NCI-H526 treated with DMSO at 0.1 percent for 48 hours (cell line): ENCODE data around the gene SLC7A1.

Source experiments
- DNase-seq: peaks from one replicate; lab custom pipeline; 2025; lab: John Stamatoyannopoulos, UW

Gene SLC7A1

DNA sequence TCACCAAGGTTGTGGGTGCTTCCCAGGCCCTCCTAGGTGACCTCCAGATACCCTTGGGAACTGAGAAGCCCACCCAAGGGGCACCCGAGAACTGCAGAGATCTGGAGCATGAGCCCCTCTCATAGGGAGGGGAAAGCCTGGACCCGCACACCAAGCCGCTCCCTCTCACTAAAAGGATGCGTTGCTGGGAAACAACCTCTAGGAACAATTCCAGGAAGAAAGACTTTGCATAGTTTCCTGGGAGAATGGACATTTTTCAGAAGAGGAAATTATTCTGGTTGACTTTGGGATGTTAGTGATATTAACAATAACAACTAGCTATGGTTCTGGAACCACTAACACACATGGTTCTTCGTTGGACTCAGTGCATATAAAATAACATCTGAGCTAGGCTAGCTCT, 64.6 kb downstream of the SLC7A1 start:
- no peak for DNase-seq

DNA sequence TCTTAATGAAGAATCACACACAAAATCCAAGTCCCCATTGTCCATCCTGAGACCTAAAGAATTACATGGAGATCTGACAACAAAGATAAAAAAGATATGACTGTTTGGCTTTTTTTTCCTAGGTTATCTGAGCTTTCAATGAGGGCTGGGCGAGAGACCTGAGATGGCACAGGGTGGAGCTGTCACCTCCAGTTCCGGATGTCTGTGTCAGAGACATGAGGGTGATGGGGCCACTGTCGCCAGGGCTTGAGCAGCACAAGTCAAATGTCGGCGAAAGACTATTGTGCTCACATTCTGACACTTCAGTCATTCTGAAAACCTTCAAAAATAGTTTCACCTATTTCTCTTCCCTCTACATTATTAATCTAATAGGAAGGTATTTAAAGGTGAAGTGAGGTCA, 65.7 kb downstream of the SLC7A1 start:
- no peak for DNase-seq

DNA sequence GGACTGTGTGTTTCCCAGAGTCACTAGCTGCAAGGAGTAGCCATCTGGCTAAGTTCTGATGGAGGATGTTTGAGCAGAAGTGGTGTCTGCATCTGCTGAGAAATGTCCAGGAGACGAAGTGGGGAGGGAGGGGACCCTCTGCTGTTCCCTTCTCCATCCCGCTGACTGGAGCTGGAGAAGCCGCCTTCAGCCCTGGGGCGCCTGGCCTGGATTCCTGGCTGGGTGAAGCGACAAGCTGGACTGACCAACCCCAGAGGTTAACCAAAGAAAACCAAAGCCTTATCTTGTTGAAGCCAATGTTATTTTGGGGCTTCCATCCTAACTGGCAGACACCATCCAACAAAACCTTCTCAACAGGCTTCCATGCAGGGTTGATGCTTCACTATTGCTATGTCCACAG, 67.6 kb downstream of the SLC7A1 start:
- no peak for DNase-seq

- DNase-seq: no peak
These were observed 68.0 kb downstream of the SLC7A1 start for GRCh38 chr13:29527511-29527910.

DNA sequence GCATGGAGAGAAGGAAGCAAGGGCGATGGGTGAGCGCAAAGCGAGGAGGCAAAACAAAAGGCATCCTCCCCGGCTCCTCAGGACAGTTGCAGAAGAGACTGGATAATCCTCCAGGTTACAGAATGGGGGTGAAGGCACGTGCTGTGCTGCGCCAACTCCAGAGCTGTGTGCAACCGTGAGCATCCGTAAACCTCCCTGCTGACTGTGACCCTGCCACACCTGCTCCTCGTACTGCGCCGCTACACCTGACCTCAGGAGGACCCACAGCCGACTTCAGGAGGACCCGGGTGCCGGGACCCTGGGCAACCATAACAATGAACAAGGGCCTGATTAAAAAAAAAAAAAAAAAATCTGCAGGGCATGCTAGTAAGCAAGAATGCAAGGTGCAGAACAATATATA, 68.7 kb downstream of the SLC7A1 start:
- no peak for DNase-seq

- no peak for DNase-seq
These were observed 69.7 kb downstream of the SLC7A1 start for GRCh38 chr13:29525757-29526156.

DNA sequence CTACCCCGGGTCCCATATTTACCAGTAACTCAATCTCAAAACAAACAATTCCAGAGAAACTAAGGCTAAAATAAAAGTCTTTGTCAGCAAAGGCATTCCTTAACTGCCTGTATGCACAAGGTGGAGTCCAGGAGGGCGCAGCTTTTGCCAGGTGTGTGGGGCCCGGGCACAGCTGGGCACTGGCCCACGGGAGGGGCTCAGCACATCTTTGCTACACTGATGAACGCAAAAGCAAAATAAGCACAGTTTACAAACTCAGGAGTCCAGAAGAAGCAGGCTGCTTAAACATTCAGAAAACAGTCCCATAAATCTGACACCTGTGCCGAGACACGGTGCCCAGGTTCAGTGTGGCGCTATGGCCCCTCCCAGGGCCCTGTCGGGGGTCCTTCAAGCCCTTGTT, 70.8 kb downstream of the SLC7A1 start:
- no peak for DNase-seq

DNA sequence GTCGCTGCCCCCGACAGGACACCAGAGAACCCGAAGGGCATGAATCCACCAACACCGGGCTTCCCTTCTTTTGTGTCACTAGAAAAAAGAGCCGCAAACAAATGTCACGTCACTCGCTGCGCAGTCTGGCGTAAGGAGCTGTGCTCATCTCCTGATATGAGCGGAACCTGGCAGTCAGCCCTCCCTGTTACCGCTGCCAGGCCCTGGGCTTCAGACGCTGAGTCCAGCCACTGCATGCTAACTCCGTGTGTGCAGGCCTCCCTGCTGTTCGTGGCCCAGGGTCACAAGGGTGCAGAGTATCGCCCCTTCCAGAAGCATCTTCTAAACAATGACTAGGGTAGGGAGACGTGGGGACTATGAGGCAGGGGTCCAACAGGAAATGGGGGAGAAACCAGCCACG, 71.3 kb downstream of the SLC7A1 start:
- no peak for DNase-seq

- no peak for DNase-seq
These were observed 72.1 kb downstream of the SLC7A1 start for GRCh38 chr13:29523199-29523961.

DNA sequence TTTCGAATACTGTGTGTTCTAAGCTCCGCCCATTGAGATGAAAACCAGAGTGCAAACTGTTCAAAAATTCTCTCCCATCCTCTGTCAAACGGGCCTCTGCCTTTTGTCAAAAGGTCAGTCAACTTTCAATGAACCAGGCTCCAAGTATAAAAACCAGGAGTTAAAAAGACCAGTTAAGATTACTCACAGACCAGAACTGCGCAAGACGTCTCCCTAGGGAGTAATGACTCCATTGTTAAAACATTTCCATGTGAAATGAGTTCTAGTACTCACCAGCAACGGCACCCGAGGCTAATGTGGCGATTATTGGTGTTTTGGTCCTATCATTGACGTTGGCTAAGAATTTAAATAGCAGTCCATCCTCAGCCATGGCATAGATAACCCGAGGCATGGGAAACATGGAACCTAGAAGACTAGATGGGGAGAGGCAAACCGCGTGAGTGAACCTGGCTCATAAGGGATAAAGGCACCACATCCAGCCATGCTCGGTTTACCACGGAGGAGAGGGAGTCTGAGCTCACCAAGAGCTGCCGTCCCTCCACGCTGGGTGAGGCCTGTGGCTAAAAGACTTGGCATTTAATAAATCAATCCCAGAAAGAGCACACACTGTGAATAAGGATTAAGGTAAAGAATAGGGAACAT, 73.3 kb downstream of the SLC7A1 start:
- no peak for DNase-seq

GRCh38 chr13:29521336-29521735, 74.2 kb downstream of the SLC7A1 start:
- no peak for DNase-seq

DNA sequence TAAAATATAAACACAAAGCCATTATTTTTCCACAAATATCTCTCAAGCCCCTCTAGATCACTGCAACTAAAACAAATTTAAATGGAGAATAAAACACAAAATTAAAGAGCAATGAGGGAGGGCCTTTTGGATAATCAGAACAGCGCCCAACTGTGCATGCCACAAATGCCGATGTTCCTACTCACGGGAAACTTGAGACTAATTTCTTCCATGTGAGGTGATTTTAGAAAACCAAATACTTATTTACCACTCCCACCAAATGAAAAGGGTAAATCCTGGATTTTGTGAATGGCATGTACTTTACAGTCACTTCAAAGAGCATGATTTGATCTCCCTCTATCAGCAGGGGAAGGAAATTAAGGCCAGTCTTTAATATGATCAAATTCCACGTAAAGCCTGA, 74.8 kb downstream of the SLC7A1 start:
- no peak for DNase-seq

DNA sequence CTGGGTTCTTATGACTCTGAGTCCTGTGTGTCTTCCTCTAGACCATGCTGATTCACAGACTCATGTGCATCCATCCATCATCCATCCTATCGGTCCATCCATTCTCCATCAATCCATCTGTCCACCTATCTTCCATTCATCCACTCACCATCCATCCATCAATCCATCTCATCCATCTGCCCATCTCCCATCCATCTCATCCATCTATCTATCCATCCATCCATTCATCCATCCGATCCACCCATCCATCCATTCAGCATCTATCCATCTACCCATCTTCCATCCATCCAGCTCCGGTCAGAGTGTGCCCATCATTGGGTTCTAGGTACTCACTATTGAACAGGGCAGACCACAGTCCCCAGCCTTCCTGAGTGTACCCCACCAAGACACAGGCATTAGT, 75.6 kb downstream of the SLC7A1 start:
- no peak for DNase-seq

- no peak for DNase-seq
These were observed 78.6 kb downstream of the SLC7A1 start for GRCh38 chr13:29516880-29517279.

GRCh38 chr13:29516012-29516411, 79.5 kb downstream of the SLC7A1 start:
- DNase-seq: no peak

- DNase-seq: no peak
These were observed 80.1 kb downstream of the SLC7A1 start for GRCh38 chr13:29515372-29515771.

DNA sequence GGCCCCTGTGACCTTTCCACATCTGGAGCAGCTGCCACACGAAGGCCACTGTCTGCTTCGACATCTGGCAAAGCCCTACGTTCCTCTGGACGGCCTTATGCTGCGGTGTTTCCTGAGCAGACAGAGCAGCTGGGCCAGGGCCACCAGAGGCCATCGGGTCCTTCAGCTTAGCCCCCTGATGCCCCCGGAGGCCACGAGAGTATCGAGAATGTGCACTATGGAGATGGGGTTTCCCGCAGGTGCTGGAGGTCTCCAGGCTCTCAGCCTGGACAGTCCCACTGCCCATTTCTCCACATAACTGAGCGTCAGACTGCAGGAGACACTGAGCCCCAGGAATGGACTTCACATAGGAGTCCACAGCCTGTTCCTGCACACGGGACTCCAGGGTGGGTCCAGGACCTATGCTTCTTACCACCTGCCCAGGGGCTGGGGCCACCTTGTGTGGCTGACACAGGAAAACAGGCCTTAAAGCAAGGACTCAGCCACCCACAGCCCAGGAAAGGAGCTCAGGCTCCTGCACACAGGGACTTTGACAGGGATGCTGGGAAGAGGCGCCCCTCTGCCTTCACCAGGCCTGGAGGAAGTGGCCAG, 80.7 kb downstream of the SLC7A1 start:
- DNase-seq: no peak

DNA sequence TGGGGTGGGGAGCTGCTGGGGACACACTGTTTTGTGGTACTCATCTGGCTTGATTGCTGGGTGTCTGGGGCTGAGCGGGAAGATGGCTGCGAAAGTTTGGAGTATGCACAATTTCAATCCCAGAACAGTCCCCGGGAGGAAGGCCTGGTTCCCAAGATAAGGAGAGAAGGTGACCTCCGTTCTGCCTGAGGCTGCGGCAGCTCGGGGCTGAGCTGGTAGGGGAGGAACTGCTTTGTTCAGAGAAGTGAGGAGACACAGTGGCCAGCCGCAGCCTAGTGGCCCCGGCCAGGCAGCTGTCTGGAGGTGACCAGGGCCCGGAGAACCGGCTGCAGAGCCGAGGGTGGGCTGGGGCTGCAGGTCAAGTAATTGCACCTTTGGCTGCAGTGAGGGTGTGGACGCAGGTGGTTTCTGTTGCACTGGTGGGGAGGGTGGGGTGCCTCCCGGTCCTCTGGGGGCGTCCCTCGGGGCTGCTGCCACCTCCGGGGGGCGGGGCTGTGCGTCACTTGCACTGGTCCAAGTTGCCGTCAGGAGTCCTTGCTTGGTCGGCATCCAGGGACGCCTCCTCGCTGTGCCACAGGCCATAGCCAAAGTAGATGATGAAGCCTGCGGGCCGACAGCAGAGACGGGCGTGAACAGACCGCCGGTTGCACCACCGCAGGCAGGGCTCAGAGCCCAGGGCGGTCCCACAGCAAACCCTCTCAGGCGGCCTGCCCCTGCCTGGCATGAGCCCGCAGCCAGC, 81.3 kb downstream of the SLC7A1 start:
- no peak for DNase-seq

DNA sequence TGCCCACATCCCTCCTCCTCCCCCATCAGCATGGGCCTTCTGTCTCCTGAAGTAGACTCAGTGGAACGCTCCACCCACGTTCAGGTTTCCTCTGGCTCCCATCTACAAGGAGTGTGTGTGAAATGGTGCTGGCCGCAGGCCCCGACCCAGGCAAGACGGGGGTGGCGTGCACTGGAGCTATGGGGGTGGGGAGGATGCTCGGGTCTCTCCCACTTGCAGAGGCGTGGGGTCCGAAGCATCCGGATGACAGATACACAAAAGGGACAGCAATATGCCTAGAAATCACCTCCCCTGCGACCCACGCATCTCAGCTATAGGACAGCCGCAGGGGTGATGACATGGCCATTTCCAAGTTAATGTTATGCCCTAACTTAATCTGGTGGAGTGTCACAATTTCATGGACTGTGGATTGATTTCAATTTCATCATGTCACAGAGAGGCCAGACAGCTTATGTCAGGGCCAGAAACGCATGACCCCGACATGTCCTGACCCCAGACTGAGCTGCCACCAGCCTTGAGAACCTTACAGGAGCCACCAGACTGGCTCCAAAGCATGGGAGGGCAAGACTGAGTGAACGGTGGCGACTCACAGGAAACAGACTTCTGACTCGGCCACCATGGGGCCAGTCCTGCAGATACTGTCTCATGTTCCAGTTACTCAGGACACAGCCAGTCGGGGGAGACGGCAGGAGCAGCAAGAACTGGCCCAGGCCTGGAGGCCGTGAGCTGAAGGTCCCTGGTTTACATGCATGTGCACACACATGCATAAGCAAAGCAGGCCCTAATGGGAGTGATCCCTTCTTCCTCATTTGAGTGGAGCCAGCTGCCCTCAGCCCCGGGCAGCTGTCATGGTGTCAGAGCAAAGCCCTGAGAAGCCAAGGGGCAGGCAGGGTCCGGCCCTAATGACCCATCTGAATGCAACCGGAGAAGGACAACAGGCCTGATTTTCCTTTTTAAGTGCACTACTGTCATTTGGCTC, 82.2 kb downstream of the SLC7A1 start:
- DNase-seq: no peak

GRCh38 chr13:29511980-29512379, 83.5 kb downstream of the SLC7A1 start:
- no peak for DNase-seq

DNA sequence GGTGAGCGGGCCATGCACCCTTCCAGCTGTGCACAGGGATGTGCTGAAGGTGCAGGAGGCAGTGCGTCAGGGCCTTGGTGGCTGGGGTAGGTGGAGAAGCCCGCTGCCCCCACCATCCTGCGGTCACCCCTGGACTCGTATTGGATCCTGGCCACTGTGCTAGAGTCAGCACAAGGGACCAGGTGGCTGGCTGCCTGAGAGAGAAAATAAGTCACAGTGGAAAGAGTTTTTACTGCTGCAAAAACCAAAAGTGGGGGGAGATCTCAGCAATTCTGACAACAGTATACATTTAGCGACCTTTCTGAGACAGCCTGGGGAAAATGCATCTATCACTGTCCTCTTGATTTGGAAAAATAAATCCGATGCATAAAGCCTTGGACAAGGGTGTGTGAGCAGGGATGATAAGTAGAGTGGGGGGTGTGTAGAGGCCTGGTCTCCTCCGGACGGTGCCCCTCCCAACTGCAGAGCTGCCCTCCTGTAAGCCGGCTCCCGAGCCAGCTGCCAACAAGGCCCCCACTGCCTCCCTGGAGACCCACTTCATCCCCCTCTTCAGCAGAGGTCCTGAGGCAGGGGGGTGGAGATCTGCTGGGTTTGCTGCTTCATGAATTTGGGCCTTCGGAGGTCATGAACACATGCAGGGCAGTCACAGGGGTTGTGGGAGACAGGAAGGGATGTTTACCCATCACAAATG, 84.2 kb downstream of the SLC7A1 start:
- no peak for DNase-seq
